ENCODE measurements around the gene RB1.

RB1 gene

DNA sequence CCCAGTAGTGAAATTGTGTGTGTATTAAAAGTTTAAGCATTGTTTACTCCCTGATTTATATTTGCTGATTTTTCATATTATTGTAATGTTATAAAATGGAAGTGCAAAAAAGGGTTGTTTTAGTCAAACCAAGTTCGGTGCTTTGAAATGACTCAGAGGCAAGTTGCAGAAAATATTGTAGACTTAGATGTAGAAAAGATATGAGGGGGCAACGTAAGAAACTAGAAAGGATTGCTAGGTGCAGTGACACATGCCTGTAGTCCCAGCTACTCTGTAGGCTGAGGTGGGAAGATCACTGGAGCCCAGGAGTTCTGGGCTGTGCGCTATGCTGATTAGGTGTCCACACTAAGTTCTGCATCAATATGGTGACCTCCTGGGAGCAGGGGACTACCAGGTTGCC is 125.5 kb downstream of the RB1 start:
- no peak for DNase-seq (ENCODE audit: low read depth)
- no peak overlapping the region for H3K4me3 ChIP-seq (ENCODE audit: low read length)
- TF ChIP-seq CTCF (IDR thresholded peaks at IDR 0.05; ENCODE audit: insufficient read depth, low read depth, low read length, missing control alignments), result no peak

- H3K4me3 ChIP-seq (ENCODE audit: low read length), result no peak overlapping the region
- no peak for DNase-seq (ENCODE audit: low read depth)
- TF ChIP-seq CTCF (IDR thresholded peaks at IDR 0.05; ENCODE audit: insufficient read depth, low read depth, low read length, missing control alignments), result no peak
These were observed 126.3 kb downstream of the RB1 start for GRCh38 chr13:48429886-48430285.

- H3K4me3 ChIP-seq (ENCODE audit: low read length), result no peak overlapping the region
- no peak for TF ChIP-seq CTCF (IDR thresholded peaks at IDR 0.05; ENCODE audit: insufficient read depth, low read depth, low read length, missing control alignments)
- no peak for DNase-seq (ENCODE audit: low read depth)
These were observed 127.9 kb downstream of the RB1 start for GRCh38 chr13:48431431-48431830.

DNA sequence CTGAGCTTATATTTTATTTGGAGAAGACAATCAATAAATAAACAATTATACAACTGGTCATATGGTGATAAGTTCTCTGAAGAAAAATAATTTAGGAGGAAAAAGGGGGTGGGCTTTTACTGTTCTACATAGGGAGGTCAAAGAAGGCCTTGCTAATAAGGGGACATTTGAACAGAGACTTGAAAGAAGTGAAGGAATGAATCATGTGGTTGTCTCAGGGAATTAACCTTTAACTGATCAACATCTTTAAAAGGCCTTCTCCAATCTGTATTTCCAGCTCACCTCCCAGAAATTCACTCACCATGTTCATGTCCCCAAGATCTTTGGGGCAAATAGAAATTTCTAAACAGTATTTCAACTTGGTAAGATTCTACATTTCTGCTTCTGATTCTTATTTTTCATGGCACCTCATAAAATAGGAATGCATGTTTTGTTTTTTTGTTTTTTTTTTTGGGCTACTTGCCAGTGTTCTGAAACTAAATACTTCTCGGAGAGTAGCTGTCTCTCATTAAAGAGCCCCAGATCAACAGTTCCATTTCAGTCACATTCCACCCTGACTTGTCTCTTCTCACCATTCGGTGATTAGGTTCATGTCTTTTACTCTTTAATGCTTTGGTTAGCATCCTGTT is 128.6 kb downstream of the RB1 start:
- no peak for DNase-seq (ENCODE audit: low read depth)
- no peak for TF ChIP-seq CTCF (IDR thresholded peaks at IDR 0.05; ENCODE audit: insufficient read depth, low read depth, low read length, missing control alignments)
- no peak overlapping the region for H3K4me3 ChIP-seq (ENCODE audit: low read length)

- DNase-seq (ENCODE audit: low read depth), result no peak
- no peak for TF ChIP-seq CTCF (IDR thresholded peaks at IDR 0.05; ENCODE audit: insufficient read depth, low read depth, low read length, missing control alignments)
- H3K4me3 ChIP-seq (ENCODE audit: low read length), result no peak overlapping the region
These were observed 130.6 kb downstream of the RB1 start for GRCh38 chr13:48434200-48434599.

GRCh38 chr13:48436661-48437288 is 133.2 kb downstream of the RB1 start:
- H3K4me3 ChIP-seq (ENCODE audit: low read length), result peak overlapping the region; percentile 1
- peak; percentile 59 for DNase-seq (ENCODE audit: low read depth)
- no peak for TF ChIP-seq CTCF (IDR thresholded peaks at IDR 0.05; ENCODE audit: insufficient read depth, low read depth, low read length, missing control alignments)

DNA sequence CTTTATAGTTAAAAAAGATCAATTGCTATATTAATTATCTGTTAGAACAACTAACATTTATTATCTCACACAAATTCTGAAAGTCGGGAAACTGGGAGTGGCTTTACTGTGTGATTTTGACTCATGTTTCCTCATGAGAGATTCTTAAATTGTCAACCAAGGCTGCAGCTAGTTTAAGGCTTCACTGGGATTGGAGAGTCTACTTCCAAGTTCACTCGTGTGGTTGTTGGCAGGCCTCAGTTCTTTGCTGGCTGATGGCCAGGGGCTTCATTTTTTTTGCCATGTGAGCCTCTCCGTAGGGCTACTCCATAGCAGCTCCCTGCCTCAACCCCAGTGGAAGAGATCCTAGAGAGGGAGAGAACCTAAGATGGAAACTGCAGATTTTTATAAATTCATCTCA is 133.8 kb downstream of the RB1 start:
- no peak for TF ChIP-seq CTCF (IDR thresholded peaks at IDR 0.05; ENCODE audit: insufficient read depth, low read depth, low read length, missing control alignments)
- DNase-seq (ENCODE audit: low read depth), result peak; percentile 62
- H3K4me3 ChIP-seq (ENCODE audit: low read length), result no peak overlapping the region
